ENCODE measurements around the gene YOD1. TPM values are rescaled to one million over a fixed set of nuclear protein-coding genes. Genes with fewer than 3 reads are reported as not detected.

The YOD1 gene
- 4.2 TPM for total RNA-seq
- long read RNA-seq, full-length matches to known transcripts = 8 of 9 reads
- long read RNA-seq, partial matches to known transcripts = 0 of 9 reads
- long read RNA-seq, other reads (novel, unspliced or antisense) = 1 of 9 reads

- H3K9me3 ChIP-seq (replicated peaks) = no peaks in the 10 kb centered on the region
- peak within 1 kb of the TSS; percentile 97 for H3K27ac ChIP-seq (replicated peaks)
- intact Hi-C loops (cut with micrococcal nuclease) = no loop called here
- H3K4me3 ChIP-seq = peak within 1 kb of the TSS; percentile 95
- peaks cover 14% of the 10 kb centered on the region for H3K36me3 ChIP-seq
- TF ChIP-seq CTCF (IDR thresholded peaks at IDR 0.05; ENCODE audit: borderline replicate concordance) = no peak
- H3K4me1 ChIP-seq = peaks cover 70% of the 10 kb centered on the region
- no peaks in the 10 kb centered on the region for H3K27me3 ChIP-seq (ENCODE audit: low read depth)
- no peak for DNase-seq
These were observed at the start of gene YOD1 for GRCh38 chr1:207051191-207051943. TSS of gene YOD1 (minus strand) at chr1:207051208. CDS start at chr1:207051030, 178 bp downstream.

GRCh38 chr1:207097871-207098324, 46.9 kb upstream of the YOD1 start:
- Histone ChIP-seq H3K4me3 (no peak overlapping the region), H3K4me1 (no peaks in the 10 kb centered on the region), H3K9me3 (replicated peaks) (no peaks in the 10 kb centered on the region), H3K27ac (replicated peaks) (no peak overlapping the region), H3K36me3 (no peaks in the 10 kb centered on the region), H3K27me3 (ENCODE audit: low read depth) (peaks cover 12% of the 10 kb centered on the region)
- no peak for TF ChIP-seq CTCF (IDR thresholded peaks at IDR 0.05; ENCODE audit: borderline replicate concordance)
- intact Hi-C loops (cut with micrococcal nuclease) = no loop called here
- DNase-seq = no peak

DNA sequence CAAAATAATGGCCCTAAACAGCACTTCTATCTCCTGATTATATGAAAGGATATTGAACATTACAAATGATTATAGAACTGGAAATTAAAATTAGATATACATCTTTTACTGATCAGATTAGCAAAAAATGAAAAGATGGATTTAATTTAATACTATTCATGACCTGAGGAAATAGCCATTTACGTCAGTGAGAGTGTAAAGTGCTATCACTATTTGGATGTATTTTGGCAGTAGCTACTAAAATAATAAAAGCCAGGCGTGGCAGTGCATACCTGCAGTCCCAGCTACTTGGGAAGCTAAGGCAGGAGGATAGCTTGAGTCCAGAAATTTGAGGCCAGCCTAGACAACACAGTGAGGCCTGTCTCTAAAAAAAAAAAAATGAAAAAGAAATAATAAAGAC, 42.9 kb upstream of the YOD1 start:
- Histone ChIP-seq H3K4me3 (no peak overlapping the region), H3K27me3 (ENCODE audit: low read depth) (peaks cover 9% of the 10 kb centered on the region), H3K36me3 (no peaks in the 10 kb centered on the region), H3K9me3 (replicated peaks) (no peaks in the 10 kb centered on the region), H3K27ac (replicated peaks) (no peak overlapping the region), H3K4me1 (no peaks in the 10 kb centered on the region)
- intact Hi-C loops (cut with micrococcal nuclease) = no loop called here
- TF ChIP-seq CTCF (IDR thresholded peaks at IDR 0.05; ENCODE audit: borderline replicate concordance) = no peak
- DNase-seq = no peak

GRCh38 chr1:207091200-207091908, 40.3 kb upstream of the YOD1 start:
- Histone ChIP-seq H3K4me1 (peaks cover 6% of the 10 kb centered on the region), H3K27ac (replicated peaks) (no peak overlapping the region), H3K27me3 (ENCODE audit: low read depth) (peaks cover under 1% of the 10 kb centered on the region), H3K4me3 (no peak overlapping the region), H3K36me3 (no peaks in the 10 kb centered on the region), H3K9me3 (replicated peaks) (no peaks in the 10 kb centered on the region)
- intact Hi-C loops (cut with micrococcal nuclease) = no loop called here
- TF ChIP-seq CTCF (IDR thresholded peaks at IDR 0.05; ENCODE audit: borderline replicate concordance) = no peak
- no peak for DNase-seq

DNA sequence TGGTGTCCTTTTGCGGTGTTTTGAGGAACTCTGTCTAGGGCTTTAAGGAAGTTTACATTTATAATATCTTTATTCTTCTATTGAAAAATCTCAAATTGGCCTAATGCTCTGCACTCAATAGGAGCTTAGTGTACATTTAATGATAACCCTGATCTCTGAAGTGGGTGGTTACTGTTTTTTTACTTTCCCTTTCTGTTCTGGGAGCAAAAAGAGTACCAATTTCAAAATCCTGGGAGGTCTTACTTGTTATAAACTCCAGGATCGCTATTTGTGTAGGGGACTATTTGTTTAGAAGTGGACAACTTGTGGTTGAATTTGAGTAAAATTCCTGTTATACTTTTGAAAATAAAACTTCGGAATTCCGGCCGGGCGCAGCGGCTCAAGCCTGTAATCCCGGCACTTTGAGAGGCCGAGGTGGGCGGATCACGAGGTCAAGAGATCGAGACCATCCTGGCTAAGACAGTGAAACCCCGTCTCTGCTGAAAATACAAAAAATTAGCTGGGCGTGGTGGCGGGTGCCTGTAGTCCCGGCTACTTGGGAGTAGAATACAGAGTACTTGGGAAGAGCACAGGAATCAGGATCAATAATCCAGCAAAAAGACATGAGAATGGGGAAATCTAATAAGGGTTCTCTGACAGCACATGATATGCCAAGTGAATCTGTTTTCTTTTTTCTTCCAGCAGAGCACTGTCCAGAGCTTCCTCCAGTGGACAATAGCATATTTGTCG, 38.8 kb upstream of the YOD1 start:
- no peaks in the 10 kb centered on the region for H3K36me3 ChIP-seq
- no peak for DNase-seq
- H3K27ac ChIP-seq (replicated peaks) = no peak overlapping the region
- H3K27me3 ChIP-seq (ENCODE audit: low read depth) = no peaks in the 10 kb centered on the region
- H3K9me3 ChIP-seq (replicated peaks) = no peaks in the 10 kb centered on the region
- H3K4me3 ChIP-seq = no peak overlapping the region
- intact Hi-C loops (cut with micrococcal nuclease) = no loop called here
- no peak for TF ChIP-seq CTCF (IDR thresholded peaks at IDR 0.05; ENCODE audit: borderline replicate concordance)
- peaks cover 9% of the 10 kb centered on the region for H3K4me1 ChIP-seq
